ENCODE measurements around the gene CAMSAP2. TPM values are rescaled to one million over a fixed set of nuclear protein-coding genes. Genes with fewer than 3 reads are reported as not detected.
"Not testable (repeated sequence)": the region's sequence is repeated elsewhere in the genome, so short reads cannot be mapped to it uniquely, and the experiment has no call there.

The CAMSAP2 gene
- total RNA-seq, 4 donors from 2014 or later = 8.2 to 12.5 (median 9.1) TPM

DNA sequence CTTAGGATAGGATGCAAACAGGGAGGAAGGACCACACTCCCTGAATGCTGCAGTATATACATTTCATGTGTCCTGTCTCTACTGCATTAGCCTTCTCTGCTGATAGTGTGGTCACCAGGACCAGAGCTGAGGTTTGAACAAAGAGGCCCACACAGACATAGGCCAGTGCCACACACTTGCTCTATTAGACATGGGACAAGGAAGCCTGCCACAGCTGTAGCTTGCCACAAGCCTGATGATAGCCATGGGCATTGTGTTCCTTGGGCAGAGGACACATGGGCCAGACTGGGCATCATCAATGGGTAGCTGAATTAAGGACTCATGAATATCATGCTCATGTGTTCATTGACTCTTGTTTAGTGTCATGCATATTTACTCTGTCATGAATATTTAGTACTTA, 10.4 kb downstream of the CAMSAP2 start:
- Histone ChIP-seq H3K4me1 (no peaks in the 10 kb centered on the region), H3K27ac (no peak overlapping the region), H3K36me3 (no peaks in the 10 kb centered on the region), H3K9me3 (no peaks in the 10 kb centered on the region), H3K4me3 (no peak overlapping the region), H3K27me3 (no peaks in the 10 kb centered on the region)
- in situ Hi-C loops (cut with MboI; ENCODE audit: low pct_ligation_motif_present in 1 of 4, low pct_unique_long_range_greater_than_20kb in 1 of 4, low sequenced_read_pairs in 3 of 4) (no loop called here), intact Hi-C loops (cut with DNase I; ENCODE audit: low total_unique reads) (no loop called here)
- DNase-seq = no peak
- TF ChIP-seq POLR2AphosphoS5 (IDR thresholded peaks at IDR 0.05) (no peak), EP300 (IDR thresholded peaks at IDR 0.05; ENCODE audit: low read depth) (no peak), POLR2A (IDR thresholded peaks at IDR 0.05) (no peak)
- TF ChIP-seq, protein P1, sequence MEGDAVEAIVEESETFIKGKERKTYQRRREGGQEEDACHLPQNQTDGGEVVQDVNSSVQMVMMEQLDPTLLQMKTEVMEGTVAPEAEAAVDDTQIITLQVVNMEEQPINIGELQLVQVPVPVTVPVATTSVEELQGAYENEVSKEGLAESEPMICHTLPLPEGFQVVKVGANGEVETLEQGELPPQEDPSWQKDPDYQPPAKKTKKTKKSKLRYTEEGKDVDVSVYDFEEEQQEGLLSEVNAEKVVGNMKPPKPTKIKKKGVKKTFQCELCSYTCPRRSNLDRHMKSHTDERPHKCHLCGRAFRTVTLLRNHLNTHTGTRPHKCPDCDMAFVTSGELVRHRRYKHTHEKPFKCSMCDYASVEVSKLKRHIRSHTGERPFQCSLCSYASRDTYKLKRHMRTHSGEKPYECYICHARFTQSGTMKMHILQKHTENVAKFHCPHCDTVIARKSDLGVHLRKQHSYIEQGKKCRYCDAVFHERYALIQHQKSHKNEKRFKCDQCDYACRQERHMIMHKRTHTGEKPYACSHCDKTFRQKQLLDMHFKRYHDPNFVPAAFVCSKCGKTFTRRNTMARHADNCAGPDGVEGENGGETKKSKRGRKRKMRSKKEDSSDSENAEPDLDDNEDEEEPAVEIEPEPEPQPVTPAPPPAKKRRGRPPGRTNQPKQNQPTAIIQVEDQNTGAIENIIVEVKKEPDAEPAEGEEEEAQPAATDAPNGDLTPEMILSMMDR (IDR thresholded peaks at IDR 0.05) = no peak

DNA sequence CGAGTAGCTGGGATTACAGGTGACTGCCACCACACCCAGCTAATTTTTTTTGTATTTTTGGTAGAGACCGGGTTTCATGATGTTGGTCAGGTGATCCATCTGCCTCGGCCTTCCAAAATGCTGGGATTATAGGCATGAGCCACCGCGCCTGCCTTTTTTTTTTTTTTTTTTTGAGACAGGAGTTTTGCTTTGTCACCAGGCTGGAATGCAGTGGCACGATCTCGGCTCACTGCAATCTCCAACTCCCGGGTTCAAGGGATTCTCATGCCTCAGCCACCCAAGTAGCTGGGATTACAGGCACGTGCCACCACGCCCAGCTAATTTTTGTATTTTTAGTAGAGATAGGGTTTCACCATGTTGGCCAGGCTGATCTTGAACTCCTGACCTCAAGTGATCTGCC, 12.1 kb downstream of the CAMSAP2 start:
- H3K27ac ChIP-seq; DNase-seq; H3K27me3 ChIP-seq; H3K4me1 ChIP-seq; H3K36me3 ChIP-seq; H3K4me3 ChIP-seq; H3K9me3 ChIP-seq; intact Hi-C loops (cut with DNase I; ENCODE audit: low total_unique reads); in situ Hi-C loops (cut with MboI; ENCODE audit: low pct_ligation_motif_present in 1 of 4, low pct_unique_long_range_greater_than_20kb in 1 of 4, low sequenced_read_pairs in 3 of 4): not testable (repeated sequence)
- WGBS, 2 donors (ENCODE audit: low coverage in 1 of 2) = 95 to 97% methylated on average over 6 to 10 of the region's 10 CpGs

DNA sequence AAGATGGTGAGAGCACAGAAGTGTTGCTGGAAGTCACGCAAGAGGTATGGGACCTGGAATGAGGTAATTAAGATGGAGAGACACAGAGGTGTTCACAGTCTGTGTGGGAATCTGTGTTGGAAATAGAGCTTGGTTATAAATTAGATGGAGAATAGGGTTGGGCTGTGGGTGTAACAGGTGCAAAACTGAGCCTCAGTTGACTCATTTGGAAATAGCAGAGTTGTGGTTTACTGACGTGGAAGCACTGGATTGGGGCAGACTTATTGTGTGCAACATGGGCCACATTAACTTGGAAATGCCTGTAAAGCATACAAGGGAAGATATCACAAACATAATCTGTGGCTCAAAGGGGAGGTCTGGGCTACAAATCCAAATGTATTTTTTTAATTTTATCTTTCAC, 13.0 kb downstream of the CAMSAP2 start:
- H3K36me3 ChIP-seq = no peaks in the 10 kb centered on the region
- TF ChIP-seq, protein P1 (IDR thresholded peaks at IDR 0.05) = no peak
- TF ChIP-seq POLR2A (IDR thresholded peaks at IDR 0.05) (no peak), POLR2AphosphoS5 (IDR thresholded peaks at IDR 0.05) (no peak), EP300 (IDR thresholded peaks at IDR 0.05; ENCODE audit: low read depth) (no peak)
- H3K9me3 ChIP-seq = no peaks in the 10 kb centered on the region
- no peaks in the 10 kb centered on the region for H3K27me3 ChIP-seq
- no peaks in the 10 kb centered on the region for H3K4me1 ChIP-seq
- WGBS, 2 donors (ENCODE audit: low coverage in 1 of 2) = 86 to 100% methylated on average over 1 to 2 of the region's 2 CpGs
- intact Hi-C loops (cut with DNase I; ENCODE audit: low total_unique reads) (no loop called here), in situ Hi-C loops (cut with MboI; ENCODE audit: low pct_ligation_motif_present in 1 of 4, low pct_unique_long_range_greater_than_20kb in 1 of 4, low sequenced_read_pairs in 3 of 4) (no loop called here)
- no peak overlapping the region for H3K27ac ChIP-seq
- DNase-seq = no peak
- no peak overlapping the region for H3K4me3 ChIP-seq

DNA sequence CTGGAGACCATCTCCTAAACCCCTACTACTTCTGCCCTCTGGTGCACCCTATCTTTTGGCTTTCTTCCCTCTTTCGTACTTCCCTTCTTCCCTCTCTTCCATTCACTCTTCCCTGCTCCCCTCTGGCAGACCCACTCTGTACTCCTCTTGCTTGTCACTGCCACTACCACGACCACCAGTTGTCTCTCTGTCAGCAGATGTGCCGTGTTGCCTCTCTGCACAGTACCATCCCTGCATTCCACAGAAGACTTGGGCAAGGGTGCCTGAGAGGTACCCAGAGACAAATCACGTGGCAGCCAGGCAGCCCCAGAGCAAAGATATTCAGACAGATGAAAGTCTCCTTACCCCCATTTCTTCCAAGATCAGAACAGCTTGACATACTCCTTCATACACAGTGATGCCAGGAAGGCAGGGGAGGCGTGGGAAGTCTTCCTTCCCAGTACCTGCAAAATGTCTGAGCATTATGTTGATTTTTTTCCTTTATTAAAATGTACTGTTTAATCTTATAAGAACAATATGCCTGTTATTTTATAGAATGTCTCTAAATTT, 15.0 kb downstream of the CAMSAP2 start:
- WGBS, 2 donors (ENCODE audit: low coverage in 1 of 2) = 59 to 90% methylated on average over 2 to 5 of the region's 5 CpGs
- intact Hi-C loops (cut with DNase I; ENCODE audit: low total_unique reads) = no loop called here
- H3K27me3 ChIP-seq = no peaks in the 10 kb centered on the region
- H3K36me3 ChIP-seq = no peaks in the 10 kb centered on the region
- no peaks in the 10 kb centered on the region for H3K9me3 ChIP-seq
- TF ChIP-seq EP300 (IDR thresholded peaks at IDR 0.05; ENCODE audit: low read depth) (no peak), POLR2AphosphoS5 (IDR thresholded peaks at IDR 0.05) (no peak), POLR2A (IDR thresholded peaks at IDR 0.05) (no peak)
- TF ChIP-seq, protein P1 (IDR thresholded peaks at IDR 0.05) = no peak
- H3K4me1 ChIP-seq = no peaks in the 10 kb centered on the region
- in situ Hi-C loops (cut with MboI; ENCODE audit: low pct_ligation_motif_present in 1 of 4, low pct_unique_long_range_greater_than_20kb in 1 of 4, low sequenced_read_pairs in 3 of 4) = no loop called here
- no peak overlapping the region for H3K4me3 ChIP-seq
- H3K27ac ChIP-seq = no peak overlapping the region
- DNase-seq = no peak

DNA sequence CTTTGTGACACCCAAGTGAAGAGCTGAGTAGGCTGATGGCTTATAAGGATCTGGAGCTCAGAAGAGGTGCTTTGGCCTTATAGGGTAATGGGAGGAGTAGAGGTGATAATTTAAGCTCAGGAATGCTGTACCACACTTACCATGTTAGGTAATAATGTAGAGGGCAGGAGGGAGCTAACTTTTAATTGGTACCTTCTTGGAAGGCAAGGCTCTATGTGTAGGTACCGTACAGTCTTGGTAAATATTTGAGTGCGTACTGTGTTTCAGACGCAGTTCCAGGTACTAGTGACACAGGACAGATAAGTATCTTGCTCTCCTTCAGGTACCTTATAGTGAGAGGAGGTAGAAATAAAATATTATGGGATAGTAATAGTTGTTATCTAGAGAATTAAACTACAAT, 16.8 kb downstream of the CAMSAP2 start:
- no peak overlapping the region for H3K27ac ChIP-seq
- H3K9me3 ChIP-seq = no peaks in the 10 kb centered on the region
- in situ Hi-C loops (cut with MboI; ENCODE audit: low pct_ligation_motif_present in 1 of 4, low pct_unique_long_range_greater_than_20kb in 1 of 4, low sequenced_read_pairs in 3 of 4) = no loop called here
- WGBS, 2 donors (ENCODE audit: low coverage in 1 of 2) = 88 to 96% methylated on average over 3 of the region's 3 CpGs
- H3K36me3 ChIP-seq = no peaks in the 10 kb centered on the region
- no peak for TF ChIP-seq POLR2A (IDR thresholded peaks at IDR 0.05)
- TF ChIP-seq POLR2AphosphoS5 (IDR thresholded peaks at IDR 0.05) = no peak
- TF ChIP-seq, protein P1 (IDR thresholded peaks at IDR 0.05) = no peak
- TF ChIP-seq EP300 (IDR thresholded peaks at IDR 0.05; ENCODE audit: low read depth) = no peak
- H3K4me3 ChIP-seq = no peak overlapping the region
- H3K4me1 ChIP-seq = no peaks in the 10 kb centered on the region
- no peak for DNase-seq
- intact Hi-C loops (cut with DNase I; ENCODE audit: low total_unique reads) = no loop called here
- H3K27me3 ChIP-seq = no peaks in the 10 kb centered on the region
